PC-3 (cell line): ENCODE results near the gene SF3B2.

Experiments used
- EZH2 ChIP-seq: fragments of 300-600 bp; sonication (generic); IDR thresholded peaks from one replicate; pipeline ENCODE4 v1.6.1; 2017; ENCODE audit warnings: antibody characterized with exemption, mild to moderate bottlenecking, low read length; ENCODE audit not compliant: unreplicated experiment
- EZH2phosphoT487 ChIP-seq: fragments of 300-600 bp; sonication (generic); IDR thresholded peaks from 2 replicates; pipeline ENCODE4 v1.6.1; 2018; ENCODE audit warnings: mild to moderate bottlenecking, antibody characterized with exemption, low read length, borderline replicate concordance
- TF ChIP-seq, protein P1 (sequence below): fragments of 300-600 bp; sonication (generic); conservative IDR thresholded peaks from 2 replicates; pipeline ENCODE4 v1.5.1; 2017; ENCODE audit warnings: antibody characterized with exemption, low read depth, mild to moderate bottlenecking, low read length

DNA sequence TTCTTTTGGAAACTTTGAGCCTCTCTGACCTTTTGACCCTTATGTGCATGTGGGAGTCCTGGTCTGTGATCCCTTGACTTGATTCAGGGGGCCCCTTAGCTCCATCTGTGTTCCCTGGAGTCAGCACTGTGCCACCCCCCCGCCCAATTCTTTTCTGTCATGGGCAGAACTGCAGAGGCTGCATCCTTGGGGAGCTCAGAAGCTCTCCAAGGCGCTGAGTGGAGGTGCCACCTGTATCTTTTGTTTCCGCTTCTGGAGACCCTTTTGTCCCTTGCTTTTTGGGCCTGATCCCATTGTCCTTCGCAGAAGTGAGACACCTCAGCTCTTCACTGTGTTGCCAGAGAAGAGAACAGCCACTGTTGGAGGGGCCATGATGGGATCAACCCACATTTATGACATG is 15.5 kb downstream of the SF3B2 start:
- TF ChIP-seq, protein P1, sequence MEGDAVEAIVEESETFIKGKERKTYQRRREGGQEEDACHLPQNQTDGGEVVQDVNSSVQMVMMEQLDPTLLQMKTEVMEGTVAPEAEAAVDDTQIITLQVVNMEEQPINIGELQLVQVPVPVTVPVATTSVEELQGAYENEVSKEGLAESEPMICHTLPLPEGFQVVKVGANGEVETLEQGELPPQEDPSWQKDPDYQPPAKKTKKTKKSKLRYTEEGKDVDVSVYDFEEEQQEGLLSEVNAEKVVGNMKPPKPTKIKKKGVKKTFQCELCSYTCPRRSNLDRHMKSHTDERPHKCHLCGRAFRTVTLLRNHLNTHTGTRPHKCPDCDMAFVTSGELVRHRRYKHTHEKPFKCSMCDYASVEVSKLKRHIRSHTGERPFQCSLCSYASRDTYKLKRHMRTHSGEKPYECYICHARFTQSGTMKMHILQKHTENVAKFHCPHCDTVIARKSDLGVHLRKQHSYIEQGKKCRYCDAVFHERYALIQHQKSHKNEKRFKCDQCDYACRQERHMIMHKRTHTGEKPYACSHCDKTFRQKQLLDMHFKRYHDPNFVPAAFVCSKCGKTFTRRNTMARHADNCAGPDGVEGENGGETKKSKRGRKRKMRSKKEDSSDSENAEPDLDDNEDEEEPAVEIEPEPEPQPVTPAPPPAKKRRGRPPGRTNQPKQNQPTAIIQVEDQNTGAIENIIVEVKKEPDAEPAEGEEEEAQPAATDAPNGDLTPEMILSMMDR, result no peak
- TF ChIP-seq EZH2phosphoT487 (no peak), EZH2 (no peak)
